Hepatic stellate cell (primary cell): ENCODE measurements around the gene CDC20B.
A peak's percentile ranks its signal among the peaks of the same experiment; 100 is the strongest.
"Not testable (repeated sequence)": the region's sequence is repeated elsewhere in the genome, so short reads cannot be mapped to it uniquely, and the experiment has no call there.

Experiments used
- DNase-seq: peaks from one replicate; pipeline ENCODE4 v3.0.0; 2011; ENCODE audit warnings: low spot score

The CDC20B gene

GRCh38 chr5:55160493-55161209 lies 12.3 kb downstream of the CDC20B start:
- DNase-seq = peak; percentile 72

DNA sequence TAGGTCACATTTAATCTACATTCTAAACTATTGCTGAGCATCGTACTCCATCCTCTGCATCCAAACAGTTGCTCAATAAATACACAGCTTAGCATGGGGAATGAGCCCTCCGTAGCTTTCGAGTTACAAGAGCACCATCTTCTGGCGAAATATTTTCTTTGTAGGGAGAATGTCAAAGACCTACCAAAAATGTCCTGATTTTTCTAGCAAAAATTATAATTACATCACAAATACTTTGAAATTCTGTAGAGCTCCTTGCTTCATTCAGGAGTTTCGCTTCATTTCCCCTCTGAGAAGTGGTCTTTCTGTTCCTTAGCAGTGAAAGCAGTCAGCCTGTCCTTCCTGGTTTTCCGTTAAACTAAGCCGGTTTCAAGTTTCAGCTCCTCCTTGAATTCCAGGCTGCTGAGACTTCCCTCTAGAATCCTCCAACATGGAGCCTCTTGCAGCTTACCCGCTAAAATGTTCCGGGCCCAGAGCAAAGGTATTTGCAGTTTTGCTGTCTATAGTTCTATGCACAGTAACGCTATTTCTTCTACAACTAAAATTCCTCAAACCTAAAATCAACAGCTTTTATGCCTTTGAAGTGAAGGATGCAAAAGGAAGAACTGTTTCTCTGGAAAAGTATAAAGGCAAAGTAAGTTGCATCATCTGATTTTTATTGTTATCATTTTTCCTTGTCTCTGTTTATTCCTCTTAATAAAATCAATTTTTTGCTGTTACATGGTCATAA lies 13.0 kb downstream of the CDC20B start, which contains the start of gene GPX8:
GPX8 (plus strand) TSS at position 409 of the 730 bp plus-strand sequence; CDS start at position 431, 22 bp downstream.
- DNase-seq = peak; percentile 43

GRCh38 chr5:55154873-55155272 lies 18.1 kb downstream of the CDC20B start:
- peak; percentile 46 for DNase-seq

DNA sequence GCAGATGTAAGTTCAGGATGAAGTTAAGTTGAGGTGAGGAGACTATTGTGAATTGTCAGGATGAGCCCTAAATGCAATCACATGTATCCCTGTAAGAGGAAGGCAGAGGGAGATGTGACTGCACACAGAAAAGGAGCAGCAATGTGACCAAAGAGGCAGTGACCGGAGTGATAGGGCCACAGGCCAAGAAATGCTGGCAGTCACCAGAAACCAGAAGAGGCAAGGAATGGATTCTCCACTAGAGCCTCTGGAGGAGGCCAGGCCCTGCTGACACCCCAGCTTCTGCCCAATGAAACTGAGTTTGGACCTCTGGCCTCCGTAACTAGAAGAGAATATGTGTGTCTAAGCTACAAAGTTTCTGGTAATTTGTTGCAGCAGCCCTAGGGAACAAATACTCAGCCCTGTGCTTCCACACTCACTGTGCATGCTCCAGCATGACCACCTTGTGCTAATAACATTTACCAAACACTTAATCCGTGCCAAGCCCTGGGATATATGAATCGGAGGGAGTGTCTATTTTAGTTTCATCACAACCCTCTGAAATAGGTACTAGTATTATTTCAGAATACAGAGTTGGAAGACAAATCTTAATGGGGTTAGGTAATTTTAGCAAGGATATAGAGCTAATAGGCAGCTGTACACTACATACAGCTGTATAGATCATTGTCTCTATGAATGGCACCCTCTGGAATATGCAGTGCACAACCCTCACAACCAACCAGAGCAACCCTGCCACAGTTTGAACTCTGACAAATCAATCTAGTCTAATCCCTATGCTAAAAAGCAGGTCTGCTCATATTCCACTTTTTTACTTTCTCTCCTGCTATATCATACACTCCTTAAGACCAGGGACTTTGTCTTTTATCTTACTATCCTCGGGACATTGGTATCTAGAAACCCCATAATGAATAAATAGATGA lies 20.8 kb downstream of the CDC20B start:
- DNase-seq = no peak

GRCh38 chr5:55149308-55149795 lies 23.6 kb downstream of the CDC20B start:
- DNase-seq = no peak

DNA sequence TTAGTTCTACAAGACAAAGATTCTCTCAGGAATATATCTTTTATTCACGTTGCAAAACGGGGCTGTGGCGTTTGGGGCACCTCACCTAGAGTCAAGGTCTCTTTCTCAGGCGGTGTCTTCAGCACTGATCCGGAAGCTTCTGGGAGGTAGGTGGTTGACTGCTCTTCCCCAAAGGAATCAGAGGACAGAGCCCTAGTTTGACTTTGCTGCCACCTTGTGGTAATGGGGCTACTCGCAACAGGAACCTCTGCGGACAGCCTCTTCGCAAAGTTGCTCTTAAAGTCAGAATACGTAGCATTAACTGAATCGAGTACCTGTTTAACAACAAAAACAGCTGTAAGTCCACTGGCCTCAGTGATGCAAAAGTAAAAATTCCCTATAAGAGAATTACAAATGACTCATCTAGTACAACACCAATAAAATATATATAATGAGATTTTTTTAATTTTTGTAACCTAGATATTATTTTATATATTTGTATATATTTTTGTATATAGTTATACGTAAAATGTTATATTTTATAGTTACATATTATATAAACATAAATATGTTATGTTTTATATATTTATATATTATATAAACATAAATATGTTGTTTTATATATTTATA lies 26.3 kb downstream of the CDC20B start:
- DNase-seq = peak; percentile 63

- DNase-seq = no peak
These were observed 26.9 kb downstream of the CDC20B start for GRCh38 chr5:55146080-55146479.

GRCh38 chr5:55143624-55144023 lies 29.4 kb downstream of the CDC20B start:
- no peak for DNase-seq

- DNase-seq = no peak
These were observed 30.9 kb downstream of the CDC20B start for GRCh38 chr5:55141945-55142690.

GRCh38 chr5:55140908-55141665 lies 31.9 kb downstream of the CDC20B start:
- no peak for DNase-seq

GRCh38 chr5:55136521-55136920 lies 36.5 kb downstream of the CDC20B start:
- no peak for DNase-seq

GRCh38 chr5:55134053-55134722 lies 38.8 kb downstream of the CDC20B start:
- DNase-seq = no peak

GRCh38 chr5:55123365-55123764 lies 49.6 kb downstream of the CDC20B start:
- DNase-seq = no peak

DNA sequence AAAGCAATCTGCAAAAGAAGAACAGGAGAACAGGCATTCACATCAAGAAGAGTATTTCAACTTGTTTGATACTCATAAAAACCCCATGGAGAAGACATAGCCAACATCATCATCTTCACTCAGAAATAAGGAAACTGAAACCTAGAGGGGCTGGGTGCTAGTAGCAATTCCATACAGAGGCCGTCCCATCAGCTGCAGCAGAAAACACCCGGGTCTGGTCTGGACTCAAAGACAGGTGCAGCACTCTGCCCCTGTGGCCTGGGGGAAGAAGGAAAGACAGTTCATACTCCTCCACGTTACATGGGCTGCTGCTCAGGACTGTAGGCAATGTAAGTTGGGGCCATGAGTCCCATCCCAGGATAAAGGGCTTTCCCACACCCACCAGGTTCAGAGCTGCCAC lies 58.9 kb downstream of the CDC20B start:
- no peak for DNase-seq

- no peak for DNase-seq
These were observed 59.6 kb downstream of the CDC20B start for GRCh38 chr5:55113327-55113726.

GRCh38 chr5:55110217-55110616 lies 62.8 kb downstream of the CDC20B start:
- DNase-seq = no peak

GRCh38 chr5:55108661-55109060 lies 64.3 kb downstream of the CDC20B start:
- DNase-seq = peak; percentile 7

DNA sequence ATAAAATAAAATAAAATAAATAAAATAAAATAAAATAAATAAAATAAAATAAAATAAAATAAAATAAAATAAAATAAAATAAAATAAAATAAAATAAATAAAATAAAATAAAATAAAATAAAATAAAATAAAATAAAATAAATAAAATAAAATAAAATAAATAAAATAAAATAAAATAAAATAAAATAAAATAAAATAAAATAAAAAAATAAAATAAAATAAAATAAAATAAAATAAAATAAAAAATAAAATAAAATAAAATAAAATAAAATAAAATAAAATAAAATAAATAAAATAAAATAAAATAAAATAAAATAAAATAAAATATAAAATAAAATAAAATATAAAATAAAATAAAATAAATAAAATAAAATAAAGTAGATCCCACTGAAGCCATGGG lies 67.0 kb downstream of the CDC20B start:
- DNase-seq = not testable (repeated sequence)

DNA sequence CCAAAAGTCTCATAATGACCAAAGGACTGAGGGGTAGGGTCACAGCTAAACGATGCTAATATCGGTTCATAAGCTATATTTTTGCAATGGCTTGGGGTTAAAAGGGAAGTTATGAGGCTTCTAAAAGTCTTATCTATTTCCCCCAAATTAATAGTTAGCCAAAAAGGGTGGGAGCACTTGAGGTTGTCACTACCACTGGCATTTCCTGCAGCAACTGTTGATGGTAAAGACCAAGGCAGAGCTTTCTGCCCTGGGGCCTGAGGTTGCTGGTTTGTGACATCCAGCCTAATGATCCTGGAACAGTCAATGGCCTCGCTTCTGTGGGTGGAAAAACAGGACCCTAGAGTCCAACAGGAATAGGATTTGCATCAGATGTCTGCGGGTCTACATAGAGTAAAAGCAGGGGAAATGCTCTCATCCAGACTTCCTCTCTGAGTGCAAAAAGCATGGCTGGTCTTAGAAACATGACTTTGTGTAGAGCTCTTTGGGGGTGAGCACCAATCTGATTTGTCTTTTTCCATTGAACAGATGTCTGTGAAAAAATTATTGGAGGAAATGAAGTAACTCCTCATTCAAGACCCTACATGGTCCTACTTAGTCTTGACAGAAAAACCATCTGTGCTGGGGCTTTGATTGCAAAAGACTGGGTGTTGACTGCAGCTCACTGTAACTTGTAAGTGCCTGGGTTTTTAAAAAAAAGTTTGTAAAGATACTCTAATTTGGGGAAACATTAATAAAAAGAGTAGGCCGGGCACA lies 67.9 kb downstream of the CDC20B start:
- DNase-seq = no peak
